ENCODE results near the gene EYA4. TPM values are rescaled to one million over a fixed set of nuclear protein-coding genes. Genes with fewer than 3 reads are reported as not detected.

EYA4 gene
- total RNA-seq, 4 donors from 2014 or later, result 0.09 to 1.1 (median 0.61) TPM

GRCh38 chr6:133277900-133278545 lies 36.9 kb downstream of the EYA4 start:
- WGBS, 2 donors, result 74 to 75% methylated on average over 4 of the region's 4 CpGs
- Histone ChIP-seq H3K36me3 (no peaks in the 10 kb centered on the region), H3K27me3 (no peaks in the 10 kb centered on the region), H3K27ac (no peak overlapping the region), H3K9me3 (no peaks in the 10 kb centered on the region), H3K4me3 (no peak overlapping the region), H3K4me1 (no peaks in the 10 kb centered on the region)
- no peak for TF ChIP-seq POLR2A (IDR thresholded peaks at IDR 0.05)
- TF ChIP-seq CTCF (IDR thresholded peaks at IDR 0.05), result no peak
- DNase-seq, result no peak
- intact Hi-C loops (cut with DNase I), result no loop called here

- Histone ChIP-seq H3K9me3 (no peaks in the 10 kb centered on the region), H3K27ac (no peak overlapping the region), H3K4me3 (no peak overlapping the region), H3K4me1 (no peaks in the 10 kb centered on the region), H3K27me3 (no peaks in the 10 kb centered on the region), H3K36me3 (no peaks in the 10 kb centered on the region)
- WGBS, 2 donors, result 0 to 43% methylated on average over 1 of the region's 1 CpG
- intact Hi-C loops (cut with DNase I), result no loop called here
- no peak for TF ChIP-seq CTCF (IDR thresholded peaks at IDR 0.05)
- TF ChIP-seq POLR2A (IDR thresholded peaks at IDR 0.05), result no peak
- DNase-seq, result no peak
Measured at GRCh38 chr6:133286765-133287164, 45.6 kb downstream of the EYA4 start.

GRCh38 chr6:133288662-133289061 lies 47.5 kb downstream of the EYA4 start:
- TF ChIP-seq CTCF (IDR thresholded peaks at IDR 0.05) (no peak), POLR2A (IDR thresholded peaks at IDR 0.05) (no peak)
- Histone ChIP-seq H3K36me3 (no peaks in the 10 kb centered on the region), H3K27me3 (no peaks in the 10 kb centered on the region), H3K4me3 (no peak overlapping the region), H3K27ac (no peak overlapping the region), H3K9me3 (no peaks in the 10 kb centered on the region), H3K4me1 (no peaks in the 10 kb centered on the region)
- intact Hi-C loops (cut with DNase I), result no loop called here
- 17 to 33% methylated on average over 1 of the region's 1 CpG for WGBS, 2 donors
- DNase-seq, result no peak

GRCh38 chr6:133289733-133290306 lies 48.7 kb downstream of the EYA4 start:
- no peaks in the 10 kb centered on the region for H3K4me1 ChIP-seq
- no peaks in the 10 kb centered on the region for H3K36me3 ChIP-seq
- no peaks in the 10 kb centered on the region for H3K27me3 ChIP-seq
- 58 to 63% methylated on average over 5 of the region's 5 CpGs for WGBS, 2 donors
- H3K4me3 ChIP-seq, result no peak overlapping the region
- no peak for DNase-seq
- intact Hi-C loops (cut with DNase I), result no loop called here
- H3K9me3 ChIP-seq, result no peaks in the 10 kb centered on the region
- no peak for TF ChIP-seq POLR2A (IDR thresholded peaks at IDR 0.05)
- no peak for TF ChIP-seq CTCF (IDR thresholded peaks at IDR 0.05)
- H3K27ac ChIP-seq, result no peak overlapping the region

GRCh38 chr6:133290930-133291329 lies 49.8 kb downstream of the EYA4 start:
- intact Hi-C loops (cut with DNase I), result no loop called here
- WGBS, 2 donors, result 13 to 29% methylated on average over 1 of the region's 1 CpG
- DNase-seq, result no peak
- H3K36me3 ChIP-seq, result no peaks in the 10 kb centered on the region
- H3K4me3 ChIP-seq, result no peak overlapping the region
- TF ChIP-seq POLR2A (IDR thresholded peaks at IDR 0.05), result no peak
- H3K9me3 ChIP-seq, result no peaks in the 10 kb centered on the region
- H3K4me1 ChIP-seq, result no peaks in the 10 kb centered on the region
- no peak overlapping the region for H3K27ac ChIP-seq
- H3K27me3 ChIP-seq, result no peaks in the 10 kb centered on the region

All from esophagus squamous epithelium (tissue), 5 donors.